Measurements from ENCODE around the gene DHCR24. TPM values are rescaled to one million over a fixed set of nuclear protein-coding genes. Genes with fewer than 3 reads are reported as not detected.

Gene DHCR24
- total and polyA plus RNA-seq, 2 donors (not counting 3 experiments of a cell fraction or from before 2014, with no cell fraction given), result 223 to 239 TPM

DNA sequence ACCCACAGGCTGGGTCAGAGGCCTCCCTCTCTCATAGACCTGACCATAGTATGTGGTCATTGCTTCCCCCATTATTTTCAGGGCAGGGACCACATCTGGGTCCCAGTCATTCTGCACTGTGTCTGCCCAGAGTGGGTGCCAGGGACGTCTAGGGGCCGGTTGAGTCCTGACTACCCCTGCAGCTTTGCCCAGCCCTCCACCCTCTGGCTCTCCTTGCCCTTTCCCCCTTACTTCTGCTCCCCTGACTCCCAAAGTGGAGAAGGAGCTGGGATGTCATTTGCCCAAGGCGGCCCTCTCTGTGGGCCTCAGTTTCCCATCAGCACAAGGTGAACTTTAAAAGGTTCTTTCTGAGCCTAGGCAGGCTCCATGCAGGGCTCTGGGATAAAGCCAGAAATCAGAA, 81.5 kb downstream of the DHCR24 start:
- Histone ChIP-seq H3K9me1 (replicated peaks; ENCODE audit: control insufficient read depth, extremely low read depth, insufficient read depth, low read length) (no peaks in the 10 kb centered on the region), H3K79me2 (ENCODE audit: control insufficient read depth, insufficient read depth, low read length) (no peaks in the 10 kb centered on the region), H3K9me3 (replicated peaks; ENCODE audit: control insufficient read depth, insufficient read depth, low read length) (no peaks in the 10 kb centered on the region), H3K4me1 (ENCODE audit: control insufficient read depth, extremely low read depth, insufficient read depth, low read length) (peaks cover 4% of the 10 kb centered on the region), H3K27ac (ENCODE audit: insufficient read depth, low read depth, low read length) (no peak overlapping the region), H2AFZ (ENCODE audit: low read depth, low read length) (no peak overlapping the region), H3K4me3 (replicated peaks in 1 of 3; ENCODE audit: insufficient read depth in 1 of 3, low read depth in 1 of 3, low read length in 3 of 3) (no peak overlapping the region), H3K36me3 (ENCODE audit: control insufficient read depth in 2 of 2, extremely low read depth in 1 of 2, insufficient read depth in 2 of 2, low read length in 2 of 2) (no peaks in the 10 kb centered on the region), H3K9ac (replicated peaks; ENCODE audit: extremely low read depth, insufficient read depth, low read length) (no peak overlapping the region), H3K4me2 (ENCODE audit: insufficient read depth, low read length) (no peak overlapping the region), H3K27me3 (ENCODE audit: control insufficient read depth in 2 of 2, insufficient read depth in 2 of 2, low read length in 2 of 2) (peaks cover 12 to 15% of the 10 kb centered on the region in 2 experiments), H4K20me1 (replicated peaks; ENCODE audit: control insufficient read depth, extremely low read depth, insufficient read depth, low read length) (no peaks in the 10 kb centered on the region)
- dilution Hi-C loops (cut with MboI; ENCODE audit: extremely low pct_ligation_motif_present, low sequenced_read_pairs) (no loop called here), intact Hi-C loops (cut with micrococcal nuclease) (loop anchor here (5.0 kb wide), 1 partner anchor 733 kb away; no protein-coding TSS in a partner anchor)
- BruUV-seq (replicated peaks), result no TSS peak
- no peak for FAIRE-seq
- ChIA-PET CTCF (no interaction called here), POLR2A (no interaction called here)
- no peak for DNase-seq (ENCODE audit: low read depth, low spot score)
- no peak for TF ChIP-seq POLR2A (IDR thresholded peaks at IDR 0.05; ENCODE audit: low read depth, low read length)
- TF ChIP-seq, protein P1, sequence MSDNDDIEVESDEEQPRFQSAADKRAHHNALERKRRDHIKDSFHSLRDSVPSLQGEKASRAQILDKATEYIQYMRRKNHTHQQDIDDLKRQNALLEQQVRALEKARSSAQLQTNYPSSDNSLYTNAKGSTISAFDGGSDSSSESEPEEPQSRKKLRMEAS (IDR thresholded peaks at IDR 0.05; ENCODE audit: insufficient read depth, insufficient read length), result no peak
- TF ChIP-seq, protein P2, sequence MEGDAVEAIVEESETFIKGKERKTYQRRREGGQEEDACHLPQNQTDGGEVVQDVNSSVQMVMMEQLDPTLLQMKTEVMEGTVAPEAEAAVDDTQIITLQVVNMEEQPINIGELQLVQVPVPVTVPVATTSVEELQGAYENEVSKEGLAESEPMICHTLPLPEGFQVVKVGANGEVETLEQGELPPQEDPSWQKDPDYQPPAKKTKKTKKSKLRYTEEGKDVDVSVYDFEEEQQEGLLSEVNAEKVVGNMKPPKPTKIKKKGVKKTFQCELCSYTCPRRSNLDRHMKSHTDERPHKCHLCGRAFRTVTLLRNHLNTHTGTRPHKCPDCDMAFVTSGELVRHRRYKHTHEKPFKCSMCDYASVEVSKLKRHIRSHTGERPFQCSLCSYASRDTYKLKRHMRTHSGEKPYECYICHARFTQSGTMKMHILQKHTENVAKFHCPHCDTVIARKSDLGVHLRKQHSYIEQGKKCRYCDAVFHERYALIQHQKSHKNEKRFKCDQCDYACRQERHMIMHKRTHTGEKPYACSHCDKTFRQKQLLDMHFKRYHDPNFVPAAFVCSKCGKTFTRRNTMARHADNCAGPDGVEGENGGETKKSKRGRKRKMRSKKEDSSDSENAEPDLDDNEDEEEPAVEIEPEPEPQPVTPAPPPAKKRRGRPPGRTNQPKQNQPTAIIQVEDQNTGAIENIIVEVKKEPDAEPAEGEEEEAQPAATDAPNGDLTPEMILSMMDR (IDR thresholded peaks at IDR 0.05; ENCODE audit: extremely low read depth in 1 of 2, insufficient read depth in 1 of 2, low read depth in 1 of 2, low read length in 2 of 2), result no peak
- no peak for TF ChIP-seq GATA2 (IDR thresholded peaks at IDR 0.05; ENCODE audit: insufficient read depth, insufficient read length, low read depth, low read length)
- no peak for TF ChIP-seq MYC (IDR thresholded peaks at IDR 0.05; ENCODE audit: low read depth, low read length)

Measured in endothelial cell of umbilical vein (primary cell).